Endodermal cell (in vitro differentiated cells): ENCODE results near the gene TBX1. TPM values are rescaled to one million over a fixed set of nuclear protein-coding genes. Genes with fewer than 3 reads are reported as not detected.

ENCODE experiments used
- DNase-seq: peaks from one replicate; pipeline ENCODE4 v3.0.0-alpha.2; 2017
- H3K27ac ChIP-seq: 2 replicates; pipeline ENCODE4 v1.5.1; 2013; ENCODE audit warnings: mild to moderate bottlenecking, low read depth, low read length, moderate library complexity
- H3K27me3 ChIP-seq: 2 replicates; pipeline ENCODE4 v1.6.1; 2013; ENCODE audit warnings: mild to moderate bottlenecking, low read length, moderate library complexity; ENCODE audit not compliant: insufficient read depth, control insufficient read depth, poor library complexity, severe bottlenecking
- H3K36me3 ChIP-seq: 2 replicates; pipeline ENCODE4 v1.7.0; 2013; ENCODE audit warnings: mild to moderate bottlenecking, low read length, moderate library complexity; ENCODE audit not compliant: control insufficient read depth, insufficient read depth
- H3K4me1 ChIP-seq: one replicate; pipeline ENCODE4 v1.7.0; 2013; ENCODE audit warnings: low read length; ENCODE audit not compliant: control insufficient read depth, insufficient read depth
- H3K4me3 ChIP-seq: 2 replicates; pipeline ENCODE4 v1.5.1; 2013; ENCODE audit warnings: mild to moderate bottlenecking, low read length, moderate library complexity
- H3K9ac ChIP-seq: 2 replicates; pipeline ENCODE4 v1.6.1; 2013; ENCODE audit warnings: mild to moderate bottlenecking, low read length, moderate library complexity; ENCODE audit not compliant: poor library complexity, severe bottlenecking; ENCODE audit errors: extremely low read depth
- H3K9me3 ChIP-seq: 2 replicates; pipeline ENCODE4 v1.6.1; 2013; ENCODE audit warnings: mild to moderate bottlenecking, low read length, moderate library complexity; ENCODE audit not compliant: control insufficient read depth
- H3K27ac Mint-ChIP-seq: 2 replicates; pipeline ENCODE4 v1.8.0; 2020; ENCODE audit warnings: mixed read lengths
- H3K27me3 Mint-ChIP-seq: 2 replicates; pipeline ENCODE4 v1.8.0; 2021; ENCODE audit warnings: mild to moderate bottlenecking, mixed read lengths; ENCODE audit not compliant: insufficient read depth
- H3K36me3 Mint-ChIP-seq: 2 replicates; pipeline ENCODE4 v1.8.0; 2020; ENCODE audit warnings: low read depth, mixed read lengths
- H3K4me1 Mint-ChIP-seq: 2 replicates; pipeline ENCODE4 v1.8.0; 2020; ENCODE audit warnings: mixed read lengths
- H3K4me3 Mint-ChIP-seq: 2 replicates; pipeline ENCODE4 v1.8.0; 2020; ENCODE audit warnings: mild to moderate bottlenecking, moderate library complexity, mixed read lengths
- H3K9me3 Mint-ChIP-seq: 2 replicates; pipeline ENCODE4 v1.8.0; 2020; ENCODE audit warnings: mild to moderate bottlenecking, mixed read lengths
- CTCF ChIP-seq: fragments of 200-600 bp; sonication (generic); conservative IDR thresholded peaks from 2 replicates; pipeline ENCODE4 v1.5.0; 2021; ENCODE audit warnings: antibody characterized with exemption, mild to moderate bottlenecking
- WGBS, 2 experiments: methylation state at CpG; one replicate each; pipeline versions ENCODE4 v1.1.5 to v1.1.7; 2013; ENCODE audit warnings: missing lambda C conversion rate in 2 of 2, mixed read lengths in 1 of 2; ENCODE audit not compliant: insufficient coverage in 1 of 2, insufficient read length in 1 of 2; 5-methylcytosine and 5-hydroxymethylcytosine counted together
- total RNA-seq, 2 donors: library from RNA; stranded (reverse); fragmentation: NEBNext Ultra II Directional in 1 of 2; extraction: Animal tissue kit (Norgen Biotek cat#: 25700) in 1 of 2; gene quantifications; 2 replicates in 1 of 2; 3 replicates in 1 of 2; pipeline ENCODE4 v1.2.1, GENCODE V29; 2021

Gene TBX1
- total RNA-seq, 2 donors from 2014 or later = 1.3 TPM; not detected in 1

GRCh38 chr22:19815823-19816290, 55.3 kb downstream of the TBX1 start:
- Mint-ChIP-seq H3K36me3 (no peaks in the 10 kb centered on the region), H3K9me3 (no peaks in the 10 kb centered on the region), H3K27me3 (no peaks in the 10 kb centered on the region), H3K27ac (peak overlapping the region; percentile 64), H3K4me3 (no peak overlapping the region), H3K4me1 (no peaks in the 10 kb centered on the region)
- H3K27ac ChIP-seq = no peak overlapping the region
- H3K9me3 ChIP-seq = no peaks in the 10 kb centered on the region
- H3K36me3 ChIP-seq = no peaks in the 10 kb centered on the region
- no peak overlapping the region for H3K4me3 ChIP-seq
- H3K9ac ChIP-seq = no peak overlapping the region
- H3K27me3 ChIP-seq = no peaks in the 10 kb centered on the region
- peak; percentile 24 for DNase-seq
- 95 to 96% methylated on average over 12 to 16 of the region's 16 CpGs for WGBS, 2 experiments
- no peak for TF ChIP-seq CTCF
- no peaks in the 10 kb centered on the region for H3K4me1 ChIP-seq

- Histone ChIP-seq H3K9me3 (no peaks in the 10 kb centered on the region), H3K4me3 (no peak overlapping the region), H3K4me1 (no peaks in the 10 kb centered on the region), H3K27me3 (no peaks in the 10 kb centered on the region), H3K27ac (no peak overlapping the region), H3K36me3 (no peaks in the 10 kb centered on the region), H3K9ac (no peak overlapping the region)
- H3K27ac Mint-ChIP-seq = no peak overlapping the region
- peak; percentile 20 for DNase-seq
- H3K36me3 Mint-ChIP-seq = no peaks in the 10 kb centered on the region
- no peaks in the 10 kb centered on the region for H3K4me1 Mint-ChIP-seq
- no peaks in the 10 kb centered on the region for H3K9me3 Mint-ChIP-seq
- no peaks in the 10 kb centered on the region for H3K27me3 Mint-ChIP-seq
- no peak for TF ChIP-seq CTCF
- no peak overlapping the region for H3K4me3 Mint-ChIP-seq
- 92 to 98% methylated on average over 8 to 14 of the region's 14 CpGs for WGBS, 2 experiments
These were observed 56.0 kb downstream of the TBX1 start for GRCh38 chr22:19816372-19817119.

Other genes with a start within 250 kb of the TBX1 start
- gene CLDN5, start 236.4 kb upstream of the TBX1 start, total RNA-seq = under 1 TPM; 0.20 to 0.66 TPM
- gene SEPTIN5, start 46.3 kb upstream of the TBX1 start, total RNA-seq = 10 to 100 TPM in 1 of 2 donors, 1 to 10 TPM in 1; 9.8 to 20.0 TPM
- under 1 TPM; 0.48 to 0.62 TPM for gene GP1BB, start 37.2 kb upstream of the TBX1 start, total RNA-seq
- gene GNB1L, start 94.1 kb downstream of the TBX1 start, total RNA-seq = 10 to 100 TPM in 1 of 2 donors, 1 to 10 TPM in 1; 9.5 to 12.2 TPM
- 10 to 100 TPM; 20.6 to 22.2 TPM for gene RTL10, start 94.1 kb downstream of the TBX1 start, total RNA-seq
- 10 to 100 TPM; 26.6 to 27.8 TPM for gene COMT, start 181.0 kb downstream of the TBX1 start, total RNA-seq
- gene TXNRD2, start 181.0 kb downstream of the TBX1 start, total RNA-seq = 10 to 100 TPM in 1 of 2 donors, 1 to 10 TPM in 1; 7.3 to 13.6 TPM